Stimulated activated CD8-positive, alpha-beta memory T cell treated with anti-CD3 and anti-CD28 coated beads, Interleukin-2, amount 100 ng/mL, for 48 hours (primary cell): Measurements from ENCODE around the gene ASPSCR1.

Experiments
- DNase-seq, 2 donors: peaks; one replicate each; pipeline ENCODE4 v3.0.0-alpha.2; 2020; ENCODE audit warnings: low read depth in 2 of 2

ASPSCR1 gene

DNA sequence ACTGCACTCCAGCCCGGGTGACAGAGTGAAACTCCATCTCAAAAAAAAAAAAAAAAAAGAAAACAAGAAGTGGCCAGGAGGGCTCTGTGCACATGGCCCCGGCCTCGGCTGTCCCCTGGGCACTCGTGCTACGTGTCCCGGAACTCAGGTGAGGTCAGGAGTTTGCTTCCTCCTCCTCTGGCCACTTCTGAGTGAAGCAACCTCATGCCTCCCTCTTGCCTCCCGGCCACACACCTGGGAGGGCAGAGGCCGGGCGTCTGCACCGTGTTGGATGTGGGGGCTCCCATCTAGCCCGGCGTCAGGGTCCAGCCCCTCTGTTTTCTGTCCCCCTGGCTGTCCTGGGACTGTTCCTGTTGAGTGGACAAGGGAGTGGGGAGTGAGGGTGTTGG, 22.2 kb downstream of the ASPSCR1 start:
- DNase-seq: no peak

DNA sequence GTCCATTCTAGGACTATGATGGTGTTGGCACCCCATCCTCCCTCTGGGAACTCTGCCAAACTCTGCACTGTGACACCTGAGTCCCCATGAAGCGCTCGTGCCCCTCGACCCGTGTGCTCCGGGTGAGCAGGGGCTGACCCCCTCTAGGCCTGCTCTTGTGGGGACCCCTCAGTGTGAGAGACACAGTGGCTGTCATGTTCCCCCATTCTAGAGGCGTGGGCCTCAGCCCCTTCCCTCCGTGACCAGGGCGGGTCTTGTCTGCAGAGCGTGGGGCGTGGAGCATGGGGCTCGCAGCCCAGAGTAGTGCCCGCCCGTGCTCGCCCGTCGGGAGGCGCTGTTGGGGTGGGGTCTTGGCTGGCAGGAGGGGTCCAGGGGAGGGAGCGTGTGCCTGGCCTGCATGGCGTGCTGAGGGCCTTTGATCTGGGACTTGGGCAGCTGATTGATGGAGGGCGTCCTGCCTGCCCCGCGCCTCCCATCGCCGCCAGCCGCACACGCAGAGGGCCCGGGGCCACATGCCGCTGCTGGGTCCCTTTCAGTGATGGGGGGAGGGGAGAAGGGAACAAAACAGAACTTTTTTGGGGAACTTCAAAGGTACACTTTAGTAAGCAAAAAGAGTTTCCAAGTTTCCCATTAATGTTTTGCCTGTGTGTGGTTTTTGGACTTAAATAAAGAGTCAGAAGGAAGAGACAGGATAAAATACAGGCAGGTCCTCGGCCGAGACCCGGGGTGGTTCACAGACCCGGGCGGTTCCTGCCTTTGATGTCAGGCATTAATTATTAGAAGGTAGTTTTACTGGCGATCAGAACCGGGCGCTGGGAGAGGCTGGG, 22.8 kb downstream of the ASPSCR1 start:
- no peak for DNase-seq

DNA sequence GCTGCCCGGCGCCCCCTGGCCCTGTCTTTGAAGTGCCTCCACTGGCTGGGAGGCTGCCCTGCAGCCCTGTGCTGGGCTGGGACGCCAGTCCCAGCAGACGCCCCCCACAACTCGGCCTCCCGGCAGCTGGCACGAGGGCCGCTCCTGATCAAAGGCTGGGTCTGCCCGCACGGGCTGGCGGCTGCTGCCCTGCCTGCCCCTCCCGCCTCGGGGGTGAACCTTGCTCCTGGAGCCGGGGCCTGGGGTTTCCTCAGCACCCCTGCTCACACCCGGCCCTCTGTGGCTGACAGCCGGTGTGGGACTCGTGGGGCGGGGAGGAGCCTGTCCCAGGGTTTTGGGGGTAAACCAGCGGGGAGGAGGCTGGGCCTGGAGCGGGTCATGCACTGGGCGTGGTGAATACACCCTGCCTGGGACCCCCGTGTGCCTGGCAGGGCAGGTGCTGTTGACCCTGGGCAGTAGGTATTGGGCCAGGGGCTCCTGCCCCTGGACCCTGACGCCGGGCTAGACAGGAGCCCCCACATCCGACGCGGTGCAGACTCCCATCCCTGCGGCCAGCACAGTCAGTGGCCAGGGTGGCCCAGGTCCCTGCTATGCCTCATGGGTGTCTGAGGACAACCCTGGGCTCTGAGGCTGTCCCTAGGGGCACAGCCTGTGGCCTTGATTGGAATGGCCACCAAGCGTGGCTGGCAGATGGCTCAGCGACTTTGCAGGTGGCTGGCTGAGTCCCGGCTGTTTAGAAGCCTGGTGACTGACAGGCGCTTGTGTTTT, 23.6 kb downstream of the ASPSCR1 start:
- no peak for DNase-seq

DNA sequence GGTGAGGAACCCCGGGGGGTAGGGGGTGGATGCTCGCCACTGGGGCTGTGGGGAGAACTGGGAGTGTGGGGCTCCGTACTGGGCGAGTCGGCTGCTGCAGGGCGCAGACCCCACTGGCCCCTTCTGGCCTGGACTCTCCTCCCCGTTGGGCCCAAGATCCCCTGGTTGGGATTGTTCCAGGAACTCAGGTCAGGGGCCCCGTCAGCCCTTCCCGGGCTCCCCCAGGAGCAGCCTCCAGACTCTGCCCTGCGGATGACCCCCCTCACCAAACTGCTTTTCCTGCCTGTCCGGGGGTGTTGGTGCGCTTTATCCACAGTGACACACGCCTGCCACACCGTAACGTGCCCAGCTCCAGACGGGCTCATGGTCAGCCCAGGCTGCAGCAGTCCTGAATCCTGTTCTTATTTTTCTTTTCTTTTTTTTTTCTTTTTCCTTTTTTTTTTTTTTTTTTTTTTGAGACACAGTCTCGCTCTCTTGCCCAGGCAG, 24.2 kb downstream of the ASPSCR1 start:
- no peak for DNase-seq

DNA sequence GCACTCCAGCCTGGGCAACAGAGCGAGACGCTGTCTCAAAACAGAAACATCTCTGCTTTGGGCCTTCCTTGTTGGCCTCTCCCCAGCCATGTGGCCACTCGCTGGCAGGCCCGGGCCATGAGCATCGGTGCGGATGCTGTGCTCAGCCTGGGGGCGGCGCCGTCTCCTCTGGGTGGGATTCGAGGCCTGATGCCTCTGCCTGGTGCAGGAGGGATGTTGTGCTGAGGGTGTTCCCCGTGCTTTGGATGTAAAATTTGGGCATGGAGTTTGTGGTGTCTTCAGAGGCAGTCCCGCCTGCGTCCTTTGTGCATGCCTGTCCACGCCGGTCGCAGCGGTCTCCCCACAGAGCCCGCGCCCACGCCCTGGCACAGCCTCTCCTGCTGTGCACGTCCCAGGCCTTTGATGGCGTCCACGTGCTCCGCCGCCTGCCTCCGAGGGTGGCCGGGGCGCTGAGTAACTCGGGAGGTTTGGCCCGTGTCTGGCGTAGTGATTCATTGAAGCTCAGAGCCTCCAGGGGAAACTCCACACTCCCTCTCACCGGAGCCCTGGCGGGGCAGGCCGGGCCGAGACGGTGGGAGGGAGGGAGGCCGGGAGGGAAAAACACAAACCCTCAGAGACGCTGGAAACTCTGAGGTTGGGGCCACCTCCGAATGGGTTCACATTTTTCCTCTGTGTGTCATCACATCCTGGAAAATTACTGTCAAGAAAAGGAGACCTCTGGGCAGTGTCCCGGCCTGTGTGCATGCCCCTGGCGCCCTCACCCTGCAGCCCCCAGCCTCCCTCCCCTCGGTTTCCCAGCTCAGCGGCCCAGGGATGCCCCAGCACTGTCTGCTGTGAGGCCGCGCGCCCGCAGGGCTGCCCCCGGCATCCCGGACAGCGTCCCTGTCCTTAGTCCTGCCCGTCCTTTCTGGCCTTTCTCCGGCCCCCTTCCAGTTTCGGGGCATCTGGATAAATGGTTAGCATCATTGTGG, 26.3 kb downstream of the ASPSCR1 start:
- DNase-seq: no peak

DNA sequence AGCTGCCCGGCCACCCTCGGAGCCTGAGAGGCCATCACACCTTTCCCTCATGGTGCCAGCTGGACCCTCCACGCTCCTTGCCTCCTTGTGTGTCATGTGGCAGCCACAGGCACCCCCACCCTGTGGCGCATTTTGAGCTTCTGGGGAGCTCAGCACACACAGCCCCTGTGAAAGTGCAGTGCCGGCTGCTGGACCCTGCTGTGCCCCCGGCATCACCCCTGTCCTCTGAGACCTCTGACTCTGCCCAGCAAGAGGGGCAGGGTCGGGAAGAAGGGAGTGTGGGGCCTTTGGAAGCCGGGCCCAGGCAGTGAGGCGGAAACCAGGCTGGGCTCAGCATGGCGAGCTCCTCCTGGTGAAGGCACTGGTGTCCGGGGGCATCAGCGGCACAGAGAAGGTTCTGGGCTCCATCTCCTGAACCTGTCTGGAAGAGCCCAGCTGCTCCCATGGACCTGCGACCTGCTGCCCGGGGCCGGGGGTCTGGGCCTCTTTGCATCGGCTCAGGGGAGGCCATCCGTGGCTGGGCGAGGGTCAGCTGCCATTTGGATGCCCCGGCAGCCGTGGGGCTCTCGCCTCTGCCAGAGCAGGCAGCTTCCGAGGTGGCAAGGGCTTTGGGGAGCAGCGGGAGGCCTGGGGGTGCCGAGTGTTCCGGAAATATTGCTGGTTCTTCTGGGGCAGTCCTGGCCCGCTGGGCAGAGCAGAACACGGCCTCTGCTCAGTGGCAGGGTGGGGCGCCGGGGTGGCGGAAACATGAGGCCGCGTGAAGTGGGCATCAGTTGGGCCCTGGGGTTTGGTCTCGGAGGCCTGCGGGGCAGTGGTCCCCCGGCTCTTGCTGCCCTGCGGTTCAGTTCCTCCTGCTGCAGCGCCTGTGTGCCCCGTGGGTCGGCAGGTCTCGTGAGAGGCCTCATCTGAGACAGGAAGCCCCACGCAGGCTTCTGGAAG, 27.4 kb downstream of the ASPSCR1 start:
- DNase-seq: no peak

DNA sequence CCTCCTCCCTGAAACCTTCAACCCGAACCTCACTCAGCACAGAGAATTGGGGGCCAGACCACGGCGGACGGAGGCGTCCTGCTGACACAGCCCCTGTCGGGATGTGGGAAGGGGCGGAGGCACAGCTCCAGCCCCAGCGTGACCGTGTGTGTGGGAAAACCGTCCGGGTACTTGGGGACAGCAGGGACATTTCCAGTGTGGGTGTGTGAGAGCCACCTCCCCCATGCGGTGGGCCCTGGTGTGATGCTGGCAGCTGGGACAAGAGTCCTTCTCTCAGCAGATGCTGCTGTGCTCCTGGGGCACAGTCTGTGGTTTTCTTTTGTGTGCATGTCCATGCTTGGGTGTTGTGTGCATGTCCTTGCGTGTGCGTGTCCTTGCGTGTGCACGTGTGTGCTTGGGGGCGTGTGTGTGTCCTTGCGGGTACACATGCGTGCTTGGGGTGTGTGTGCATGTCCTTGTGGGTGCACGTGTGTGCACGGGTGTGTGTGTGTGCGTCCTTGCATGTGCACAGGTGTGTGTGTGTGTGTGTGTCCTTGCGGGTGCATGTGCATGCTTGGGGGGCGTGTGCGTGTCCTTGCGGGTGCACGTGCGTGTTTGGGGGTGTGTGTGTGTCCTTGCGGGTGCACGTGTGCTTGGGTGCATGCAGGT, 28.4 kb downstream of the ASPSCR1 start:
- no peak for DNase-seq

DNA sequence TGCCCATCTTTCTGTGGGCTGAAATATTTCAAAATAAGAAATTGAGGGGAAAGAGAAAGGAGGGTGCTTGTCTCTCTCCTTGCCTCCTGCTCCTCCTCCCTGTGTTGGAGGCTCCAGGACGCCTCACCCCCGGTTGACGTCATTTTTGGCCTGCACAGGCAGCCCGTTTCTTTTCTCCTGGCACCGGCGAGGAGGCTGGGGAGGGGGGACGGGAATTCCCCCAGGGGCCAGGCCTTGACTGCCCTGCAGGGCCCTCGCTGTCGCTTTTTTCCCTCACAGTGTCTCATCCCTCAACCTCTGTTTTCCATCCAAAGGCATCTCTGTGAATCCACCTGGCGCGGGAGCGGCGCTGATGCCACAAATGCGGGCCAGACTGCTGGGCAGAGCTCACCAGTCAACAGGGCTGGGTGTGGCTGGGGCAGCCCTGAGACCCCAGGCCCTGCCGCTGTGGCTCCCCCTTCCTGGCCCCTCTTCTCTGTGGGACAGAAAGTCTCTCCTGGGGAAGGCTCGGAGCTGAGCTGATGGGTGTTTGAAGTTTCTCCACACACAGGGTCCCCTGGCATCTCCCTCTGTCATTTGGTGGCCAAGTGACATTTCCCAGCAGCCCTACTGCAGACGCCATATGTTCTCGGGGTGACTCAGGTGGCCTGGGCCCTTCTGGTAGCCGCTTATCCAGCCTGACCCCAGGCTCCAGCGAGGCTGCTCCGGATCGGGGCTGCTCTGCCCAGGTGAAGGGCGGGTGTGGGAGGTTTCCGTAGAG, 29.2 kb downstream of the ASPSCR1 start:
- DNase-seq: no peak

DNA sequence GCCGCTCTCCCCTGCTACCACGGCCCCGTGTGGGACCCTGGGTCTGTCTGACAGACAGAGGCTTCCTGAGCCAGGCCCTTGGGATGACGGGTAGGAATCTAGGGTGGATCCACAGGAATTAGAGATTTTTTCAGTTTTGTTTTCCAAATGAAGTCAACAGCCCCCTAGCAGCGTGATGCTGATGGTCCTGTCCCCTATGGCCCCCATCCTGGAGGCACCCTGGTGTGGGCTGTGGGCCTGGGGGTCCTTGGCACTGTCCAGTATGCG, 29.7 kb downstream of the ASPSCR1 start:
- DNase-seq: no peak

DNA sequence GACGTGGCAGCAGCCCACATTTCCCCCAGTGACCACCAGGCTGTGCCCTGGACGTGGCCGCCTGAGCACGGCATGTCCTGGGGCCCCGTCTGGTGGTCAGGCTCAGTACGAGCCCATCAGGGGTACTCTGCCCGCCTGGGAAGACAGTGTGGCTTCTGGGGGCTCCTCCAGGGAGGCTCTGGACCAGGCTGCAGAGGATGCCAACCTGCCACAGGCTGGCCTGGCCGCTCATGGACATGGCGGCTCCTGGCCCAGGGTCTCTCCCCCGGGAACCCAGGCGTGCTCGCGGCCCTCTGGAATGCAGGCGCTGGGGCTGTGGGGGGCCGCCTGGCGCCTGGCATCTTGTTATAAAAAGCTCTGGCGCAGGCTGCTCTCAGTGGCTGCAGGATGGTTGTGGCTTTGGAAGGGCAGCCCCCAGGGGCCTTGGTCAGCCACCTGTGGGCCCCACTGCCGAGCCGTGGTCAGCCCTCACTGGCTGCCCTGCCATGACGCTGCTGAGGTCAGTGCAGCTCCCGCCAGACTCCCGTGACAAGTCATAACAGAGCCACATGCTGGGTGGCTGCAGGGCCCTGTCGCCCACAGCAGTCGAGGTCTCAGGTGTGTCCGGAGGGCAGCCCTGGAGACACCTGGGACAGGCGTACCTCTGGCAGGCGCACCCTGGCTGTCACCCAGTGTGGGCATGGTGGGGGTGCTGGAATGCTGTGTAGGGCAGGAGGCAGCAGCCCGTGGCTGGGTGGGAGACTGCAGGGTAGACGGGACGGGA, 30.2 kb downstream of the ASPSCR1 start:
- no peak for DNase-seq

DNA sequence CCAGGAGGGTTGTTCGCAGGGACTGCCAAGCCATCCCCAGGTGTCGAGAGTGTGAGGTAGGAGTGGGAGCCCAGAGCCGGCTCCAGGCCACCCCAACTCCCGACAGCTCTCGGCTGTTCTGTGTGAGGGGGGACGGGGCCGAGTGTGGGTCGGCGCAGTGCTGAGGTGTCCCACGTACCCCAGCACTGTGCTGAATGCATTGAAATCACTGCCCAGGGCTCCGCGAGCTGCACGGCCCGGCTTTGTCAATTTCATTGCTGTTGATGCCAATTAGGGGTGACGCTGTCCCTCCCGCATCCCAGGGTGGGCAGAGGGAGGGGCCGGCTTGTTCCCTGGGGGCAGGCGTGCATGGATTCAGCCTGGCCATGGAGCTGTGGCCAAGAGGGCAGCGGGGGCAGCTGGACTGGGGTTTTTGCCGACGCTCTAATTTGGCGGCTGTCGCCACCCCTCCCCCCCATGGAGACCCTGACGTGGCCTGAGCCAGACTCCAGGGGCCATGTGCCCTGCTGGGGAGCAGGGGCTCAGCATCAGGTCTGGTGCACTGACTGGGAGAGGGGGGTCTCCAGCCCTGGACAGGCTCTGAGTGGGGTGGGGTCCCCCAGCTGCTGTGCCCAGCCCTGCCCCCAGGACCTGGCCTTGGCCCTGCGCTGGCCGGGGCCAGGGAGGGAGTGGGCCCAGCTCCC, 31.0 kb downstream of the ASPSCR1 start:
- DNase-seq: no peak

DNA sequence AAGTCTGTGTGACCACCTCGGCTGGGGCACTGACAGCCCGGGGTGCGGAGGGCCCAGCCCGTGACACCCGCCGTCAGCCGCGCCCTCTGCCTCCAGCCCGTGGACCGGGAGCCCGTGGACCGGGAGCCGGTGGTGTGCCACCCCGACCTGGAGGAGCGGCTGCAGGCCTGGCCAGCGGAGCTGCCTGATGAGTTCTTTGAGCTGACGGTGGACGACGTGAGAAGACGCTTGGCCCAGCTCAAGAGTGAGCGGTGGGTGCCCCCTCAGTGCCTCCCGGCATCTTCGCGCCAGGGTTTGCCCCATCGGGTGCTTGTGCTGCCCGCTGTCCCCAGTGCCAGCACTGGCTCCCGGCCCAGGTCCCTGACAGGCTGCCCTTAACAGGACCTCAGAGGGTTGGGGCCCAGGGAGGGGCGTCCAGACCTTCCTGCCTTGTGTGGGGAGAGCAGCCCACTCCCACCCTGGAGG, 31.5 kb downstream of the ASPSCR1 start:
- DNase-seq: no peak

DNA sequence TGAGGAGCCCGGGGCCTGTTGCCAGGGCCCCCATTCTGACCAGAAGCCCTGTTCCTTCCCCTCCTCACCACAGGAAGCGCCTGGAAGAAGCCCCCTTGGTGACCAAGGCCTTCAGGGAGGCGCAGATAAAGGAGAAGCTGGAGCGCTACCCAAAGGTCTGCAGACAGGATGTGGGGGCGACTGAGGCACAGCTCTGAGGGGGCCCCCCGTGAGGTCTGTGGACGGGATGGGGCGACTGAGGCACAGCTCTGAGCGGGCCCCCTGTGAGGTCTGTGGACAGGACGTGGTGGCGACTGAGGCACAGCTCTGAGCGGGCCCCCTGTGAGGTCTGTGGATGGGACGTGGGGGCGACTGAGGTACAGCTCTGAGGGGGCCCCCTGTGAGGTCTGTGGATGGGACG, 32.0 kb downstream of the ASPSCR1 start:
- DNase-seq: no peak

DNA sequence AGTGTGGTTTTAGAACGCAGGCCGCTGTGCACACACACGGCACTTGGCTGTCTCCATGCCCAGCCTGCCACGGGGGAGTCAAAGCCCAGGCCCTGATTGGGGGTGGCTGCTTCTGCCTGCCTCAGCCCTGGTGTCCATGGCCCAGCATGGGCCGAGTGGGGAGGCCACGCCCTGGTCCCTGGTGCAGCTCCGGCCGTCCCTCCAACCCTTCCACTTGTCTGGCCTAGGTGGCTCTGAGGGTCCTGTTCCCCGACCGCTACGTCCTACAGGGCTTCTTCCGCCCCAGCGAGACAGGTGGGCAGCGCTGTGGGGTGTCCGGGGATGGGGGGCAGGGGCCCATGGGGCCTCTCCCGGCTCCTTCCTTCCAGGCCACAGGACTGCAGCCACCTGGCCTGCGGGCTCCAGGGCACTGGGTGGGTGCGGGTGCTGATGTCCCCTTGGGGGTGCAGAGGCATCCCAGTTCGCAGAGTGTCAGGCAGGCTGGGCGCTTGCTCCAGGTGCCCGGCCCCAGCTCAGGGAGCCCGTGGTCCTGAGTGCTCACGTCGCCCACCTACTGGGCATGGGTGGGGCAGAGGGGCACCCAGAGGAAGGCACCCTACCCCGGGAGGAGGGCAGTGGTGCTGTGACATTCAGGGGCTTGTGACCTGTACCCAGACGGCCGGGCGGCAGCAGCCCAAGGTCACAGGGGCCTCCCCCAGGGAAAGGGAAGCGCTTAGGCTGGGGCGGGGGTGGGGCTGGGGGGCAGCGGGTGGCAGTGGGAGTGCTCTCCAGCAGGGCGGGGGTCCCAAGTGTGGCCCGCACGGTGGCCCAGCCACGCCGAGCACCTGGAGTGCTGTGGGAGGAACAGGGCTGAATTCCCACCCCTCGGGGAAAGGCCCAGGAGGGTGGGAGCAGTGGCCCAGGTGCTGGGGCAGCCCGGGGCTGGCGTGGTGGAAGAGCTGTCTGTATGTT, 33.4 kb downstream of the ASPSCR1 start:
- DNase-seq: no peak

DNA sequence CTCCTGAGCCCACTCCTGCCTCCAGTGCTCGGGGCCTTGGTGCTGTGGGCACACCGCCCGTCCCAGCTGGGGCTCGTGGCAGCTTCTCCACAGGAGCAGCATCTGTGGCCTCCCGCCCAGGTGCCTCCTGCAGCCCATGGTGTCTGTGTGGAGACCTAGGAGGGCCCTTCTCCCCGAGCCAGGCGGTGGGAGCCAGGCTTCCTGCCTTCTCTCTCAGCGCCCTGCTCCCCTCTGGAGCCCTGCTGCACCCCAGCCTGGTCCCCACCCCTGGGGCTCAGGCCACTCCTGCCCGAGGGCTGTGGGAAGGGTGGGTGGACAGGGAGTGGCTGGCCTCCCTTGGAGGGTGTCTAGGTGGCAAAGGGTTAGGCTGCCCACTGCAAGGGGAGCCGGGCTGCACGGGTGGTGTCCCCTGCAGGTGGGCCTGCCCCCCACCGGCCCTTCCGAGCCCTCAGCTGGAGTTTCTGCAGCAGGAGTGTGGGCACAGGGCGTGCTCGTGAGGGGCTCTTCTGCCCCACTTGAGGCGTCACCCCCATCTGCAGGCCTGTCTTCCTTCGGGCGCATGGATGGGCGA, 34.3 kb downstream of the ASPSCR1 start:
- no peak for DNase-seq

DNA sequence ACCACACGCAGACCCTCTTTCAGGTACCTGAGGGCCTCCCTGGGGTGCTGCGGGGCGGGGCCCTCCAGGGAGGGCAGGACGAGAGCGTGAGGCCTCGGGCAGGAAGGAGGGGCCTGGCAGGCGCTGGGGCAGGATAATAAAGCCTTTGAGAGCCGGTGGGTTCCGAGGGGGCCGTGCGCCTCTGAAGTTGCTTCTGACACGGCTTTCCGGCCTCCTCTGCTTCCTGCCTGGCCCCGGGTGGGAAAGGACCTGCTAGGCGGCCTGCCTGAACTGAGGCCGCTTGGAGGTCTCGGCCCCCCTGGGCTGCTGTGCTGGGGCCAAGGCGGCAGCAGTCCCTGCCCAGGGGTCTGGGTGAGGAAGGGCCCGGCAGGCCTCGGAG, 34.8 kb downstream of the ASPSCR1 start:
- no peak for DNase-seq
